ENCODE measurements around the gene ZNF805. TPM values are rescaled to one million over a fixed set of nuclear protein-coding genes. Genes with fewer than 3 reads are reported as not detected.
A peak's percentile ranks its signal among the peaks of the same experiment; 100 is the strongest.

ZNF805 gene
- total and polyA plus RNA-seq, 2 of the 13 experiments (the other 11 are each of a cell fraction or from before 2014, with no cell fraction given) = 5.1 to 12.8 TPM

GRCh38 chr19:57191141-57192076 is 49.0 kb upstream of the ZNF805 start, which contains the start of gene ZNF264 (continued):
- TF ChIP-seq HMGXB3 (CRISPR knock-in tag; IDR thresholded peaks at IDR 0.05; ENCODE audit: borderline replicate concordance) (no peak), SMARCC2 (IDR thresholded peaks at IDR 0.05) (no peak), ZNF230 (CRISPR knock-in tag; IDR thresholded peaks at IDR 0.05) (peak; percentile 74; the same call in 1 of the 2 replicates), XRCC5 (optimal IDR thresholded peaks at IDR 0.05; ENCODE audit: low read length) (no peak), ZNF781 (CRISPR knock-in tag; IDR thresholded peaks at IDR 0.05; ENCODE audit: borderline replicate concordance, not compliant biosample characterization) (no peak), ZNF614 (CRISPR knock-in tag; IDR thresholded peaks at IDR 0.05; ENCODE audit: borderline replicate concordance) (0 out of 2 replicates have a peak, but pooled peaks have one; percentile 49), ZNF136 (CRISPR knock-in tag; IDR thresholded peaks at IDR 0.05; ENCODE audit: low read depth) (0 out of 2 replicates have a peak, but pooled peaks have one; percentile 31), MEIS2 (CRISPR knock-in tag; IDR thresholded peaks at IDR 0.05) (no peak; the same call in 1 of the 2 replicates), MEF2D (CRISPR knock-in tag; IDR thresholded peaks at IDR 0.05) (no peak), MTA1 (CRISPR knock-in tag; IDR thresholded peaks at IDR 0.05; ENCODE audit: borderline replicate concordance) (peak; percentile 25; the same call in 1 of the 2 replicates), ZNF839 (CRISPR knock-in tag; IDR thresholded peaks at IDR 0.05; ENCODE audit: borderline replicate concordance) (no peak), ZNF24 (IDR thresholded peaks at IDR 0.05) (no peak), HNF1B (CRISPR knock-in tag; IDR thresholded peaks at IDR 0.05) (peak; percentile 79; the same call in 1 of the 2 replicates), GABPB1 (CRISPR knock-in tag; IDR thresholded peaks at IDR 0.05) (peak; percentile 97), ZNF331 (CRISPR knock-in tag; IDR thresholded peaks at IDR 0.05) (peak; percentile 38; the same call in 1 of the 2 replicates), ZNF337 (CRISPR knock-in tag; IDR thresholded peaks at IDR 0.05; ENCODE audit: borderline replicate concordance, low read depth) (no peak), KDM3A (CRISPR knock-in tag; IDR thresholded peaks at IDR 0.05; ENCODE audit: low read depth) (no peak)
- TF ChIP-seq, protein P1, sequence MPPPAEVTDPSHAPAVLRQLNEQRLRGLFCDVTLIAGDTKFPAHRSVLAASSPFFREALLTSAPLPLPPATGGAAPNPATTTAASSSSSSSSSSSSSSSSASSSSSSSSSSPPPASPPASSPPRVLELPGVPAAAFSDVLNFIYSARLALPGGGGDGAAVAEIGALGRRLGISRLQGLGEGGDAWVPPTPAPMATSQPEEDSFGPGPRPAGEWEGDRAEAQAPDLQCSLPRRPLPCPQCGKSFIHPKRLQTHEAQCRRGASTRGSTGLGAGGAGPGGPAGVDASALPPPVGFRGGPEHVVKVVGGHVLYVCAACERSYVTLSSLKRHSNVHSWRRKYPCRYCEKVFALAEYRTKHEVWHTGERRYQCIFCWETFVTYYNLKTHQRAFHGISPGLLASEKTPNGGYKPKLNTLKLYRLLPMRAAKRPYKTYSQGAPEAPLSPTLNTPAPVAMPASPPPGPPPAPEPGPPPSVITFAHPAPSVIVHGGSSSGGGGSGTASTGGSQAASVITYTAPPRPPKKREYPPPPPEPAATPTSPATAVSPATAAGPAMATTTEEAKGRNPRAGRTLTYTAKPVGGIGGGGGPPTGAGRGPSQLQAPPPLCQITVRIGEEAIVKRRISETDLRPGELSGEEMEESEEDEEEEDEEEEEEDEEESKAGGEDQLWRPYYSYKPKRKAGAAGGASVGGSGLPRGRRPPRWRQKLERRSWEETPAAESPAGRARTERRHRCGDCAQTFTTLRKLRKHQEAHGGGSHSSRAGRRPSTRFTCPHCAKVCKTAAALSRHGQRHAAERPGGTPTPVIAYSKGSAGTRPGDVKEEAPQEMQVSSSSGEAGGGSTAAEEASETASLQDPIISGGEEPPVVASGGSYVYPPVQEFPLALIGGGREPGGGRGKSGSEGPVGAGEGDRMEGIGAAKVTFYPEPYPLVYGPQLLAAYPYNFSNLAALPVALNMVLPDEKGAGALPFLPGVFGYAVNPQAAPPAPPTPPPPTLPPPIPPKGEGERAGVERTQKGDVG (CRISPR knock-in tag; IDR thresholded peaks at IDR 0.05; ENCODE audit: borderline replicate concordance) = peak; percentile 69

Measured in HepG2 (cell line).